Ovary (tissue), 3 donors: ENCODE data around the gene NEK2.

ENCODE experiments used
- CTCF ChIP-seq, 3 donors: fragments of 450-650 bp in 2 of 3; fragments of 200-600 bp in 1 of 3; IDR thresholded peaks; one replicate each; pipeline versions ENCODE4 v1.5.1 to v1.8.0; 2016 to 2022; ENCODE audit warnings: antibody characterized with exemption in 3 of 3, mild to moderate bottlenecking in 1 of 3
- EP300 ChIP-seq: sonication (generic); formaldehyde crosslinking; IDR thresholded peaks from one replicate; pipeline ENCODE4 v1.6.1; 2017; ENCODE audit warnings: antibody characterized with exemption
- POLR2A ChIP-seq: fragments of 450-650 bp; IDR thresholded peaks from one replicate; pipeline ENCODE4 v1.6.1; 2017; ENCODE audit warnings: antibody characterized with exemption, mild to moderate bottlenecking, moderate library complexity
- donor health status: DM: no; HTN: no; CAD: no.

GRCh38 chr1:211676106-211676583 is 724 bp upstream of the NEK2 start:
- TF ChIP-seq CTCF (IDR thresholded peaks at IDR 0.05) (no peak), POLR2A (no peak), EP300 (no peak)
